GM19467 (cell line): ENCODE data around the gene TXNL1.
"Not testable (repeated sequence)": the region's sequence is repeated elsewhere in the genome, so short reads cannot be mapped to it uniquely, and the experiment has no call there.

Source experiments
- ATAC-seq: cut with Tn5 transposase; IDR thresholded peaks from one replicate; pipeline ENCODE4 v1.9.1; 2021; ENCODE audit warnings: mild to moderate bottlenecking, moderate library complexity; ENCODE audit not compliant: unreplicated experiment

Gene TXNL1

GRCh38 chr18:56638232-56639103 is at the start of gene TXNL1:
Gene TXNL1, minus strand, starts transcription at chr18:56638592. Its CDS starts 152 bp downstream, at chr18:56638440.
- ATAC-seq: peak; percentile 92

- no peak for ATAC-seq
Measured at GRCh38 chr18:56684277-56684676, 45.9 kb upstream of the TXNL1 start.

GRCh38 chr18:56678836-56679565 is 40.6 kb upstream of the TXNL1 start:
- ATAC-seq: no peak

- ATAC-seq: no peak
Measured at GRCh38 chr18:56676639-56677038, 38.2 kb upstream of the TXNL1 start.

- ATAC-seq: no peak
Measured at GRCh38 chr18:56672981-56673380, 34.6 kb upstream of the TXNL1 start.

- no peak for ATAC-seq
Measured at GRCh38 chr18:56672391-56672790, 34.0 kb upstream of the TXNL1 start.

GRCh38 chr18:56662902-56663301 is 24.5 kb upstream of the TXNL1 start:
- ATAC-seq: no peak

GRCh38 chr18:56662502-56662901 is 24.1 kb upstream of the TXNL1 start:
- ATAC-seq: no peak

GRCh38 chr18:56662063-56662408 is 23.6 kb upstream of the TXNL1 start:
- no peak for ATAC-seq

- no peak for ATAC-seq
Measured at GRCh38 chr18:56661360-56662062, 23.1 kb upstream of the TXNL1 start.

- ATAC-seq: no peak
Measured at GRCh38 chr18:56660655-56661054, 22.3 kb upstream of the TXNL1 start.

- ATAC-seq: no peak
Measured at GRCh38 chr18:56659111-56659510, 20.7 kb upstream of the TXNL1 start.

GRCh38 chr18:56658261-56658660 is 19.9 kb upstream of the TXNL1 start:
- ATAC-seq: no peak

- ATAC-seq: not testable (repeated sequence)
Measured at GRCh38 chr18:56654280-56654679, 15.9 kb upstream of the TXNL1 start.

- ATAC-seq: no peak
Measured at GRCh38 chr18:56652802-56653201, 14.4 kb upstream of the TXNL1 start.

GRCh38 chr18:56651771-56652092 is 13.3 kb upstream of the TXNL1 start:
- no peak for ATAC-seq

GRCh38 chr18:56650944-56651770 is 12.8 kb upstream of the TXNL1 start, which contains the start of gene WDR7:
Gene WDR7, plus strand, starts transcription at chr18:56651359. Its CDS starts 21,157 bp downstream, at chr18:56672516.
- peak; percentile 96 for ATAC-seq

- no peak for ATAC-seq
Measured at GRCh38 chr18:56649996-56650395, 11.6 kb upstream of the TXNL1 start.

GRCh38 chr18:56647951-56648893 is 9.8 kb upstream of the TXNL1 start:
- ATAC-seq: no peak

GRCh38 chr18:56647071-56647470 is 8.7 kb upstream of the TXNL1 start:
- ATAC-seq: no peak
